Liver (tissue), 9 donors: ENCODE data around the gene LPP. TPM values are rescaled to one million over a fixed set of nuclear protein-coding genes. Genes with fewer than 3 reads are reported as not detected.

Source experiments
- DNase-seq: peaks from one replicate; pipeline ENCODE4 v3.0.0-alpha.2; 2017; ENCODE audit warnings: low spot score
- H3K27ac ChIP-seq, 2 donors: one replicate each; pipeline ENCODE4 v1.7.0; 2013; ENCODE audit warnings: inconsistent platforms in 2 of 2, low read length in 2 of 2, control low read depth in 1 of 2, low read depth in 1 of 2, mild to moderate bottlenecking in 1 of 2
- H3K27me3 ChIP-seq, 4 donors: one replicate each; pipeline versions ENCODE4 v1.6.1 to v1.7.0; 2013; ENCODE audit warnings: low read length in 3 of 4, inconsistent platforms in 1 of 4, mild to moderate bottlenecking in 1 of 4, moderate library complexity in 1 of 4; ENCODE audit not compliant: control insufficient read depth in 4 of 4, insufficient read depth in 4 of 4
- H3K36me3 ChIP-seq, 4 donors: one replicate each; pipeline versions ENCODE4 v1.6.1 to v1.7.0; 2013; ENCODE audit warnings: low read length in 3 of 4, mild to moderate bottlenecking in 3 of 4, low read depth in 1 of 4, moderate library complexity in 1 of 4; ENCODE audit not compliant: control insufficient read depth in 4 of 4, insufficient read depth in 3 of 4
- H3K4me1 ChIP-seq, 4 donors: one replicate each; pipeline versions ENCODE4 v1.6.1 to v1.7.0; 2013; ENCODE audit warnings: low read length in 3 of 4, mild to moderate bottlenecking in 3 of 4, moderate library complexity in 1 of 4; ENCODE audit not compliant: control insufficient read depth in 4 of 4, insufficient read depth in 4 of 4
- H3K4me3 ChIP-seq, 3 donors: one replicate each; pipeline versions ENCODE4 v1.6.1 to v1.7.0; 2013; ENCODE audit warnings: low read length in 3 of 3, control low read depth in 1 of 3, low read depth in 1 of 3, mild to moderate bottlenecking in 1 of 3
- H3K9ac ChIP-seq, 2 donors: one replicate each; pipeline ENCODE4 v1.7.0; 2013; ENCODE audit warnings: low read length in 2 of 2, mild to moderate bottlenecking in 2 of 2, moderate library complexity in 2 of 2, control low read depth in 1 of 2, low read depth in 1 of 2
- H3K9me3 ChIP-seq, 4 donors: one replicate each; pipeline versions ENCODE4 v1.6.1 to v1.7.0; 2013; ENCODE audit warnings: low read length in 3 of 4; ENCODE audit not compliant: control insufficient read depth in 4 of 4
- FOXA1 ChIP-seq: IDR thresholded peaks from 2 replicates; pipeline ENCODE4 v1.6.1; 2016; ENCODE audit warnings: antibody characterized with exemption
- FOXA2 ChIP-seq: IDR thresholded peaks from 2 replicates; pipeline ENCODE4 v1.6.1; 2016; ENCODE audit warnings: antibody characterized with exemption
- GABPA ChIP-seq, 2 donors: IDR thresholded peaks in 1 of 2; conservative IDR thresholded peaks in 1 of 2; 2 replicates each; pipeline ENCODE4 v1.6.1; 2016; ENCODE audit warnings: antibody characterized with exemption in 2 of 2, mild to moderate bottlenecking in 1 of 2, moderate library complexity in 1 of 2
- HNF4A ChIP-seq, 2 donors: conservative IDR thresholded peaks; 2 replicates each; pipeline ENCODE4 v1.6.1; 2016; ENCODE audit warnings: antibody characterized with exemption in 2 of 2, mild to moderate bottlenecking in 2 of 2
- HNF4G ChIP-seq: IDR thresholded peaks from 2 replicates; pipeline ENCODE4 v1.6.1; 2016; ENCODE audit warnings: antibody characterized with exemption
- JUND ChIP-seq, 2 donors: IDR thresholded peaks; 2 replicates each; pipeline ENCODE4 v1.6.1; 2016; ENCODE audit warnings: antibody characterized with exemption in 2 of 2
- RAD21 ChIP-seq, 2 donors: IDR thresholded peaks; 2 replicates each; pipeline ENCODE4 v1.6.1; 2016; ENCODE audit warnings: antibody characterized with exemption in 2 of 2, mild to moderate bottlenecking in 2 of 2
- RXRA ChIP-seq, 2 donors: IDR thresholded peaks; 2 replicates each; pipeline ENCODE4 v1.6.1; 2017 to 2018; ENCODE audit warnings: antibody characterized with exemption in 2 of 2, mild to moderate bottlenecking in 1 of 2
- SP1 ChIP-seq: IDR thresholded peaks from 2 replicates; pipeline ENCODE4 v1.6.1; 2018; ENCODE audit warnings: antibody characterized with exemption, mild to moderate bottlenecking
- YY1 ChIP-seq: IDR thresholded peaks from 2 replicates; pipeline ENCODE4 v1.6.1; 2016; ENCODE audit warnings: antibody characterized with exemption, mild to moderate bottlenecking
- WGBS: extraction: QIAGEN DNeasy Blood & Tissue Kit; methylation state at CpG from one replicate; pipeline ENCODE4 v1.1.7; 2013; 5-methylcytosine and 5-hydroxymethylcytosine counted together
- polyA plus RNA-seq, 2 donors: library from polyadenylated mRNA; stranded (reverse) in 1 of 2; unstranded in 1 of 2; fragments of 200-250 nt in 1 of 2; fragments of >200 nt in 1 of 2; fragmentation: Nextera tagmentation in 1 of 2; extraction: Ambion mirVana in 1 of 2; gene quantifications; one replicate each; pipeline versions ENCODE4 v1.2.1 to v1.2.3, GENCODE V29; 2013 to 2015
- total RNA-seq, 2 donors: library from RNA; depleted of rRNA; stranded (reverse); fragments of >200 nt; gene quantifications; one replicate each; pipeline ENCODE4 v1.2.3, GENCODE V29; 2014
- TF ChIP-seq, protein P1 (sequence below): IDR thresholded peaks from 2 replicates; pipeline ENCODE4 v1.6.1; 2016; ENCODE audit warnings: antibody characterized with exemption, mild to moderate bottlenecking
- TF ChIP-seq, protein P2 (sequence below): IDR thresholded peaks from 2 replicates; pipeline ENCODE4 v1.6.1; 2016; ENCODE audit warnings: antibody characterized with exemption
- TF ChIP-seq, protein P3 (sequence below): IDR thresholded peaks from 2 replicates; pipeline ENCODE4 v1.6.1; 2016; ENCODE audit warnings: antibody characterized with exemption
- TF ChIP-seq, protein P4 (sequence below): IDR thresholded peaks from 2 replicates; pipeline ENCODE4 v1.6.1; 2016; ENCODE audit warnings: antibody characterized with exemption
- donor health status: healthy.
- donor health status: healthy.
- donor health status: healthy.
- donor health status: healthy.
- donor health status: healthy.

Gene LPP
- total and polyA plus RNA-seq, 4 donors = 3.3 to 53.7 (median 28.2) TPM

DNA sequence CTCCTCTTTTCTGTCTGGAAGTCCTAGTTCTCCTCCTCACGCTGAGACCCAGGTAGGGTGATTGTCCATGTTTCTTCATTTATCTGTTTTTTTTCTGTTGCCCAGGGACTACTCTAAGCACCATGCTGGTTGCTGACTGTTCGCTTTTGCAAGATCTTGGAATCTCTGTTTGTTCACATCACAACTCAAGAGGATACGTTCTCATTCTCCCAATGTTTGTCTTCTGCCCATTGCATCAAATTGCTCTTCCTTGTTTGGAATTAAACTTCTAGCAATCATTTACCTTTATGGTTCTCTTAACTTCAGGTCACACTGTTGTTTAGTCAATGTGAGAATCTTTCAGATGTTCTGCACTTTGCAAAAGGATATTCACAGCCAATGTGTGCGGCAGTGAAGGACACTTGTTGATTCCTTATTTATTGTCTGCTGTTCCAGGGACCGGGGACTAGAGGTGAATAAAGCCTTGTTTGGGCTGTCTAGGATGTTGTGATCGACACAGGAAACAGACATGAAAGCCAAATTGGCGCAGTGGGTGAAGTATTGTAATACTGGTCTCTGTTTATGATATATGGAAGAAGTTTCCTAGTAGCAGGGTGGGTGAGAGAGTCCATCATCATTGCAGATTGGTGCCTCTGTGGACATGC is 24.5 kb downstream of the LPP start:
- DNase-seq = no peak
- peaks cover 6 to 21% (median 17%) of the 10 kb centered on the region in 4 donors for H3K4me1 ChIP-seq
- H3K27ac ChIP-seq = no peak overlapping the region
- peak in 1 of 2 donors; percentile 25 for TF ChIP-seq RXRA (IDR thresholded peaks at IDR 0.05)
- TF ChIP-seq HNF4A (conservative IDR thresholded peaks at IDR 0.05) = peak; percentile 14 to 39
- TF ChIP-seq, protein P1, sequence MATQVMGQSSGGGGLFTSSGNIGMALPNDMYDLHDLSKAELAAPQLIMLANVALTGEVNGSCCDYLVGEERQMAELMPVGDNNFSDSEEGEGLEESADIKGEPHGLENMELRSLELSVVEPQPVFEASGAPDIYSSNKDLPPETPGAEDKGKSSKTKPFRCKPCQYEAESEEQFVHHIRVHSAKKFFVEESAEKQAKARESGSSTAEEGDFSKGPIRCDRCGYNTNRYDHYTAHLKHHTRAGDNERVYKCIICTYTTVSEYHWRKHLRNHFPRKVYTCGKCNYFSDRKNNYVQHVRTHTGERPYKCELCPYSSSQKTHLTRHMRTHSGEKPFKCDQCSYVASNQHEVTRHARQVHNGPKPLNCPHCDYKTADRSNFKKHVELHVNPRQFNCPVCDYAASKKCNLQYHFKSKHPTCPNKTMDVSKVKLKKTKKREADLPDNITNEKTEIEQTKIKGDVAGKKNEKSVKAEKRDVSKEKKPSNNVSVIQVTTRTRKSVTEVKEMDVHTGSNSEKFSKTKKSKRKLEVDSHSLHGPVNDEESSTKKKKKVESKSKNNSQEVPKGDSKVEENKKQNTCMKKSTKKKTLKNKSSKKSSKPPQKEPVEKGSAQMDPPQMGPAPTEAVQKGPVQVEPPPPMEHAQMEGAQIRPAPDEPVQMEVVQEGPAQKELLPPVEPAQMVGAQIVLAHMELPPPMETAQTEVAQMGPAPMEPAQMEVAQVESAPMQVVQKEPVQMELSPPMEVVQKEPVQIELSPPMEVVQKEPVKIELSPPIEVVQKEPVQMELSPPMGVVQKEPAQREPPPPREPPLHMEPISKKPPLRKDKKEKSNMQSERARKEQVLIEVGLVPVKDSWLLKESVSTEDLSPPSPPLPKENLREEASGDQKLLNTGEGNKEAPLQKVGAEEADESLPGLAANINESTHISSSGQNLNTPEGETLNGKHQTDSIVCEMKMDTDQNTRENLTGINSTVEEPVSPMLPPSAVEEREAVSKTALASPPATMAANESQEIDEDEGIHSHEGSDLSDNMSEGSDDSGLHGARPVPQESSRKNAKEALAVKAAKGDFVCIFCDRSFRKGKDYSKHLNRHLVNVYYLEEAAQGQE = no peak
- TF ChIP-seq SP1 = peak; percentile 6
- TF ChIP-seq RAD21 (IDR thresholded peaks at IDR 0.05) = peak in 1 of 2 donors; percentile 47
- TF ChIP-seq FOXA1 = no peak
- H3K9ac ChIP-seq = no peak overlapping the region
- H3K4me3 ChIP-seq = no peak overlapping the region
- peaks cover 0 to 3% (median 2%) of the 10 kb centered on the region in 4 donors for H3K36me3 ChIP-seq
- H3K27me3 ChIP-seq = no peaks in the 10 kb centered on the region
- H3K9me3 ChIP-seq = no peaks in the 10 kb centered on the region
- WGBS = 68% methylated on average over 7 of the region's 7 CpGs

DNA sequence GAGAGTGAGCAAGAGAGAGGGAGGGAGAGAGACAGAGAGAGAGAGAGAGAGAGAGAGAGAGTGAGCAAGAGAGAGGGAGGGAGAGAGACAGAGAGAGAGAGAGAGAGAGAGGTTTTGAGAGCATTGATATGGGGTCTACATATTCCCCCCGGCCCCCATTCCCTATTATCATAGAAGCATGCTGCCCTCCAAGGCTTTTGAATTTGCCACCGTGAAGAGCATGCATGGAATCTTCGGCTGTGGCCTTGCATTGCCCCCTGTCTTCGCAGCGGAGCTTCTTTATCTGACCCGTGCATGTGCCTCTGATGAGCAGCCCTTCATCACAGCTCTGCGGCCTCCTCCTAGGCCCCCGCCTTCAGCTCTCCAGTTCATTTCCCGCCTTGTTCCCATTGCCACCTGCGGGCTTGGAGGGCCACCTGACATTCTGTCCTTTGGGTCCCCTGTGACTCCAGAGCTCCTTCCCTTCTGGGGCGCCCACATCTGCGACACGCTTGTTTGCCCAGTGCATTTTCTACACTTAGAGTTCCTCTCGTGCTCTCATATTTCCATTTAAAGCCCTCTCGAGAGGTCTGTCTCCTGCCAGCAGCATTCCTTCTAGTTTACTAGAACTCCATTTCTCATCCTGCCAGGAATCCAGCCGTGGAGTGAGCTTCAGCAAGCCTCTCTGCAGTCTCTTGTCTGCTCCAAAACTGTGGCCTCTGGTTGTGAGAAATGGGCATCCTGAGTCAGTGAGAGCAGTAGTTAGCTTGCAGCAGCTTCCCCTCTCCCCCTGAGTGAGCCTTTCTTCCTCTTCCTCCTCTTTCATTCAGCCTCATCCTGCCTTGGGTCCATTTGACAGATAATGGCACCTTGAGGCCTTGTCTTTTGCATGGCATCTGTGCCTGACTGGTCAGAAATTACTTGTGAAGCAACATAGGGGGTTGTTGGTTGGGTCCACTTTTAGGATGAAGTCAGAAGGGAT is 25.3 kb downstream of the LPP start:
- DNase-seq = no peak
- no peak overlapping the region for H3K9ac ChIP-seq
- peaks cover 5 to 25% (median 18%) of the 10 kb centered on the region in 4 donors for H3K4me1 ChIP-seq
- no peak overlapping the region for H3K27ac ChIP-seq
- WGBS = 81% methylated on average over 16 of the region's 16 CpGs
- H3K4me3 ChIP-seq = no peak overlapping the region
- TF ChIP-seq RAD21 (IDR thresholded peaks at IDR 0.05) (no peak), HNF4A (conservative IDR thresholded peaks at IDR 0.05) (no peak), YY1 (no peak), HNF4G (no peak), GABPA (IDR thresholded peaks at IDR 0.05 in 1 of 2, conservative IDR thresholded peaks at IDR 0.05 in 1 of 2) (no peak), FOXA2 (no peak), FOXA1 (no peak), JUND (IDR thresholded peaks at IDR 0.05) (no peak)
- TF ChIP-seq, protein P2, sequence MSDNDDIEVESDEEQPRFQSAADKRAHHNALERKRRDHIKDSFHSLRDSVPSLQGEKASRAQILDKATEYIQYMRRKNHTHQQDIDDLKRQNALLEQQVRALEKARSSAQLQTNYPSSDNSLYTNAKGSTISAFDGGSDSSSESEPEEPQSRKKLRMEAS = no peak
- TF ChIP-seq, protein P3, sequence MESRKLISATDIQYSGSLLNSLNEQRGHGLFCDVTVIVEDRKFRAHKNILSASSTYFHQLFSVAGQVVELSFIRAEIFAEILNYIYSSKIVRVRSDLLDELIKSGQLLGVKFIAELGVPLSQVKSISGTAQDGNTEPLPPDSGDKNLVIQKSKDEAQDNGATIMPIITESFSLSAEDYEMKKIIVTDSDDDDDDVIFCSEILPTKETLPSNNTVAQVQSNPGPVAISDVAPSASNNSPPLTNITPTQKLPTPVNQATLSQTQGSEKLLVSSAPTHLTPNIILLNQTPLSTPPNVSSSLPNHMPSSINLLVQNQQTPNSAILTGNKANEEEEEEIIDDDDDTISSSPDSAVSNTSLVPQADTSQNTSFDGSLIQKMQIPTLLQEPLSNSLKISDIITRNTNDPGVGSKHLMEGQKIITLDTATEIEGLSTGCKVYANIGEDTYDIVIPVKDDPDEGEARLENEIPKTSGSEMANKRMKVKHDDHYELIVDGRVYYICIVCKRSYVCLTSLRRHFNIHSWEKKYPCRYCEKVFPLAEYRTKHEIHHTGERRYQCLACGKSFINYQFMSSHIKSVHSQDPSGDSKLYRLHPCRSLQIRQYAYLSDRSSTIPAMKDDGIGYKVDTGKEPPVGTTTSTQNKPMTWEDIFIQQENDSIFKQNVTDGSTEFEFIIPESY = no peak
- TF ChIP-seq, protein P4, sequence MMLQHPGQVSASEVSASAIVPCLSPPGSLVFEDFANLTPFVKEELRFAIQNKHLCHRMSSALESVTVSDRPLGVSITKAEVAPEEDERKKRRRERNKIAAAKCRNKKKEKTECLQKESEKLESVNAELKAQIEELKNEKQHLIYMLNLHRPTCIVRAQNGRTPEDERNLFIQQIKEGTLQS = no peak
- H3K36me3 ChIP-seq = peaks cover 0 to 3% (median 2%) of the 10 kb centered on the region in 4 donors
- H3K9me3 ChIP-seq = no peaks in the 10 kb centered on the region
- H3K27me3 ChIP-seq = no peaks in the 10 kb centered on the region
